A549 (cell line): Measurements from ENCODE around the gene PLCZ1. TPM values are rescaled to one million over a fixed set of nuclear protein-coding genes. Genes with fewer than 3 reads are reported as not detected.
A peak's percentile ranks its signal among the peaks of the same experiment; 100 is the strongest.

Source experiments
- ATAC-seq, 2 experiments: fragments of 200-7000 bp in 1 of 2; fragments of >200 bp in 1 of 2; cut with Nextera tagmentation in 1 of 2; cut with Tn5 transposase in 1 of 2; 3 replicates each; pipeline versions ENCODE4 v1.8.0 to v1.9.1; 2018 to 2020; ENCODE audit warnings: mild to moderate bottlenecking in 1 of 2, moderate library complexity in 1 of 2
- CTCF ChIA-PET: fragments of 300-600 bp; sonication (Branson Sonifier 250); formaldehyde crosslinking; extraction: SDS; loops from one replicate; lab custom pipeline; 2021; ENCODE audit warnings: antibody characterized with exemption, inconsistent platforms; lab: Yijun Ruan, JAX
- POLR2A ChIA-PET: fragments of 350-600 bp; formaldehyde crosslinking; extraction: SDS; loops from one replicate; lab custom pipeline; 2021; ENCODE audit warnings: antibody characterized with exemption, inconsistent platforms; lab: Yijun Ruan, JAX
- DNase-seq, 2 experiments: peaks; one replicate each; pipeline versions ENCODE4 v3.0.0 to v3.0.0-alpha.2; 2011 to 2016; ENCODE audit warnings: low read depth in 1 of 2, low spot score in 1 of 2
- FAIRE-seq: peaks from 2 replicates; lab custom pipeline; 2011; peaks lifted over from hg19 to GRCh38; lab: Jason Lieb, UNC
- H3K27ac ChIP-seq, 2 experiments: fragments of >200 bp; sonication (Bioruptor Twin); formaldehyde crosslinking; 3 replicates each; pipeline ENCODE4 v1.5.1; 2016 to 2017
- H3K4me1 ChIP-seq: fragments of >200 bp; sonication (Bioruptor Twin); formaldehyde crosslinking; 3 replicates; pipeline ENCODE4 v1.6.1; 2016
- H3K4me2 ChIP-seq: fragments of >200 bp; sonication (Bioruptor Twin); formaldehyde crosslinking; 3 replicates; pipeline ENCODE4 v1.6.1; 2016
- H3K4me3 ChIP-seq: fragments of >200 bp; sonication (Bioruptor Twin); formaldehyde crosslinking; 3 replicates; pipeline ENCODE4 v1.5.1; 2016
- H3K9me3 ChIP-seq: fragments of >200 bp; sonication (Bioruptor Twin); formaldehyde crosslinking; 3 replicates; pipeline ENCODE4 v1.6.1; 2016
- ESRRA ChIP-seq: fragments of 150-350 bp; IDR thresholded peaks from 2 replicates; pipeline ENCODE4 v1.6.1; 2014; ENCODE audit warnings: mild to moderate bottlenecking, low read length, borderline replicate concordance
- FOSL2 ChIP-seq, 2 experiments: fragments of 450-650 bp in 1 of 2; fragments of >200 bp in 1 of 2; sonication (Bioruptor Twin) in 1 of 2; formaldehyde crosslinking; IDR thresholded peaks; 2 replicates each; pipeline versions ENCODE4 v1.5.0 to v1.6.1; 2016 to 2020; ENCODE audit warnings: mild to moderate bottlenecking in 1 of 2, moderate library complexity in 1 of 2
- HDAC2 ChIP-seq: fragments of 200-600 bp; sonication (generic); IDR thresholded peaks from 2 replicates; pipeline ENCODE4 v1.6.1; 2016
- HES2 ChIP-seq: fragments of >200 bp; sonication (Bioruptor Twin); formaldehyde crosslinking; IDR thresholded peaks from 2 replicates; pipeline ENCODE4 v1.6.1; 2016
- HEYL ChIP-seq: fragments of 250-450 bp; sonication (Bioruptor Pico); IDR thresholded peaks from 2 replicates; pipeline ENCODE4 v1.8.0; 2021; ENCODE audit warnings: mild to moderate bottlenecking, moderate library complexity
- HMGXB4 ChIP-seq: fragments of 250-450 bp; sonication (Bioruptor Pico); IDR thresholded peaks from 2 replicates; pipeline ENCODE4 v1.5.0; 2021; ENCODE audit warnings: mild to moderate bottlenecking, moderate library complexity, borderline replicate concordance
- HOXA7 ChIP-seq: fragments of 250-450 bp; sonication (Bioruptor Pico); IDR thresholded peaks from 2 replicates; pipeline ENCODE4 v1.5.0; 2020; ENCODE audit warnings: mild to moderate bottlenecking, moderate library complexity
- KDM1A ChIP-seq: fragments of 200-600 bp; sonication (generic); IDR thresholded peaks from 2 replicates; pipeline ENCODE4 v1.6.1; 2016; ENCODE audit warnings: low read depth, mild to moderate bottlenecking
- KDM5A ChIP-seq: fragments of 200-600 bp; sonication (generic); IDR thresholded peaks from 2 replicates; pipeline ENCODE4 v1.6.1; 2016; ENCODE audit warnings: antibody characterized with exemption, mild to moderate bottlenecking
- NFE2L2 ChIP-seq: fragments of 150-350 bp; conservative IDR thresholded peaks from 2 replicates; pipeline ENCODE4 v1.6.1; 2014; ENCODE audit warnings: low read length
- RAD21 ChIP-seq, 2 experiments: fragments of >200 bp in 1 of 2; sonication (Bioruptor Twin) in 1 of 2; formaldehyde crosslinking in 1 of 2; IDR thresholded peaks in 1 of 2; conservative IDR thresholded peaks in 1 of 2; 2 replicates in 1 of 2; 3 replicates in 1 of 2; pipeline ENCODE4 v1.6.1; 2012 to 2018; ENCODE audit warnings: inconsistent platforms in 1 of 2
- RCOR1 ChIP-seq: fragments of 150-350 bp; IDR thresholded peaks from 2 replicates; pipeline ENCODE4 v1.6.1; 2014; ENCODE audit warnings: antibody characterized with exemption, low read length, low read depth
- REST ChIP-seq: fragments of 200-600 bp; sonication (generic); IDR thresholded peaks from 2 replicates; pipeline ENCODE4 v1.6.1; 2016; ENCODE audit warnings: antibody characterized with exemption, mild to moderate bottlenecking, moderate library complexity
- RFX5 ChIP-seq: fragments of 450-650 bp; IDR thresholded peaks from 2 replicates; pipeline ENCODE4 v1.7.1; 2014; ENCODE audit warnings: antibody characterized with exemption, mild to moderate bottlenecking, moderate library complexity
- TP53 ChIP-seq: fragments of 250-450 bp; sonication (Bioruptor Pico); IDR thresholded peaks from 2 replicates; pipeline ENCODE4 v1.5.0; 2021; ENCODE audit warnings: mild to moderate bottlenecking, moderate library complexity
- ZC3H11A ChIP-seq: fragments of 450-650 bp; IDR thresholded peaks from 2 replicates; pipeline ENCODE4 v1.6.1; 2014; ENCODE audit warnings: antibody characterized with exemption, mild to moderate bottlenecking
- ZNF302 ChIP-seq: fragments of 250-450 bp; sonication (Bioruptor Pico); IDR thresholded peaks from 2 replicates; pipeline ENCODE4 v1.9.0; 2021; ENCODE audit warnings: inconsistent platforms, mild to moderate bottlenecking, moderate library complexity
- WGBS: methylation state at CpG from one replicate; pipeline ENCODE4 v1.1.6; 2017; ENCODE audit errors: missing lambda C conversion rate; 5-methylcytosine and 5-hydroxymethylcytosine counted together
- polyA plus RNA-seq, 4 experiments: library from polyadenylated mRNA; depleted of rRNA in 3 of 4; stranded (reverse); fragments of >200 nt; fragmentation: RNase III in 1 of 4; extraction: RNeasy Plus Mini Kit Qiagen cat#74134 plus additional on column Dnase treatment in 1 of 4; gene quantifications; 2 replicates in 3 of 4; 3 replicates in 1 of 4; pipeline ENCODE4 v1.2.3, GENCODE V29; 2011 to 2017
- TF ChIP-seq, protein P1 (sequence below): fragments of >200 bp; sonication (Bioruptor Twin); formaldehyde crosslinking; IDR thresholded peaks from 3 replicates; pipeline ENCODE4 v1.5.1; 2016
- TF ChIP-seq, protein P2 (sequence below): fragments of 250-450 bp; sonication (Bioruptor Pico); IDR thresholded peaks from 2 replicates; pipeline ENCODE4 v1.5.0; 2020; ENCODE audit warnings: low read depth, mild to moderate bottlenecking, moderate library complexity
- TF ChIP-seq, protein P3 (sequence below): IDR thresholded peaks from 2 replicates; pipeline ENCODE4 v1.6.1; 2012; ENCODE audit warnings: low read depth, borderline replicate concordance

The PLCZ1 gene
- polyA plus RNA-seq, 2 of the 4 experiments (the other 2 are of a cell fraction) = not detected

- TF ChIP-seq RCOR1 (no peak), HDAC2 (no peak)
Measured at GRCh38 chr12:18754124-18754707, 16.4 kb upstream of the PLCZ1 start (continued).

GRCh38 chr12:18753481-18754123 lies 15.8 kb upstream of the PLCZ1 start:
- no peak overlapping the region for H3K27ac ChIP-seq
- ATAC-seq (no peak), FAIRE-seq (no peak), DNase-seq (no peak)
- no peak for TF ChIP-seq ESRRA
- CTCF ChIA-PET = no interaction called here
- WGBS = 39% methylated on average over 16 of the region's 16 CpGs
- no peak overlapping the region for H3K4me2 ChIP-seq
- H3K4me1 ChIP-seq = no peaks in the 10 kb centered on the region
- no peaks in the 10 kb centered on the region for H3K9me3 ChIP-seq
- no peak overlapping the region for H3K4me3 ChIP-seq
- POLR2A ChIA-PET = no interaction called here

DNA sequence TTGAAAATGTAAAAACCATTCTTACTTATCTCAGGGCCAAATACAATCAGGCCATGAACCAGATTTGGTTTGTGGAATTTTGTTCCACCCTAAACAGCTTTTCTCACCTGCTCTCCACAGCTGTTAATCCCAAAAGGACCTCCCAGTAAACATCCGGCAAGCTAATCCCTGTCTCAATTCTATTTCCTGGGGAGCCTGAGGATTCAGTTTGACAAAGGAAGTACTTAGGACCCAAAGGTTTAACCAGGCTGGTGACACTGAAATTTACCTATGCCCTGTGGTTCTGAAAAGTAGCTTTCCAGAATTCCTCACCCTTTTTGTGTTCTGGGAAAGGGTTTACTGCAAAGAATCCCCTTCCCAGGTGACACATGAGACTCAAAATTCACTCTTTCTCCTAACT lies 15.1 kb upstream of the PLCZ1 start:
- POLR2A ChIA-PET = no interaction called here
- FAIRE-seq (no peak), ATAC-seq (no peak), DNase-seq (no peak)
- Histone ChIP-seq H3K9me3 (no peaks in the 10 kb centered on the region), H3K4me1 (no peaks in the 10 kb centered on the region), H3K4me3 (no peak overlapping the region), H3K27ac (no peak overlapping the region), H3K4me2 (no peak overlapping the region)
- 90% methylated on average over 1 of the region's 1 CpG for WGBS
- CTCF ChIA-PET = no interaction called here
- no peak for TF ChIP-seq KDM5A
- TF ChIP-seq RFX5 = no peak

DNA sequence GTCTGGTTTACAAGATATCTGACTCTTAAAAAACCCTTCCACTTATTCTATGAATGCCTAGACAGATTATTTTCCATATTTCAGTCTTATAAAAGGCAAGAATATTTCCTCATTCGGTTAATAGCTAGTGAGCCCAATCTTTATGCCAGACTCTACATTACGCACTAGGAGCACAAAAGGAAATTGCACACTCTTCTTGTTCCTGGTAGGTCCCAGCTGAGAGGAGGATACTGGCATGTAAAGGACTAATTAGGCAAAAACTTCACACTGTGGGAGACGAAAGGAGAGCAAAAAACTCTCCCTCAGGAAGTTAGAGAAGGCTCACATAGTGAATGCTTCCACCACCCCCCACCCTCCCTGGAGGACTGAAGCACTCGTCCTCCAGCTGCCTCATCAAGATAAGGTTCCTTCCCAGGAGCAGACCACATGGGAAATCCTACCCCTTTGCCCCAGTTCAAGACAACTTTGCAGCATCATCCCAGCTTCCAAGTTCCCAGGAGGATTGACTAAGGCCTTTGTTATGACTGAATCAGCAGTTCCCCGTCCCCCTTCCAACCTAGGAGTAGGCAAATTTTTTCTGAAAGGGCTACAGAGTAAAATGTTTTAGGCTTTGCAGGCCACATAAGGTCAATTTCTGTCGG lies 14.6 kb upstream of the PLCZ1 start:
- H3K27ac ChIP-seq = no peak overlapping the region

More for the DNA sequence above, 14.6 kb upstream of the PLCZ1 start:
- ChIA-PET POLR2A (no interaction called here), CTCF (no interaction called here)
- ATAC-seq = peak in 1 of 2 experiments; percentile 31; a peak in 1 of 6 replicates
- no peaks in the 10 kb centered on the region for H3K4me1 ChIP-seq
- TF ChIP-seq, protein P1, sequence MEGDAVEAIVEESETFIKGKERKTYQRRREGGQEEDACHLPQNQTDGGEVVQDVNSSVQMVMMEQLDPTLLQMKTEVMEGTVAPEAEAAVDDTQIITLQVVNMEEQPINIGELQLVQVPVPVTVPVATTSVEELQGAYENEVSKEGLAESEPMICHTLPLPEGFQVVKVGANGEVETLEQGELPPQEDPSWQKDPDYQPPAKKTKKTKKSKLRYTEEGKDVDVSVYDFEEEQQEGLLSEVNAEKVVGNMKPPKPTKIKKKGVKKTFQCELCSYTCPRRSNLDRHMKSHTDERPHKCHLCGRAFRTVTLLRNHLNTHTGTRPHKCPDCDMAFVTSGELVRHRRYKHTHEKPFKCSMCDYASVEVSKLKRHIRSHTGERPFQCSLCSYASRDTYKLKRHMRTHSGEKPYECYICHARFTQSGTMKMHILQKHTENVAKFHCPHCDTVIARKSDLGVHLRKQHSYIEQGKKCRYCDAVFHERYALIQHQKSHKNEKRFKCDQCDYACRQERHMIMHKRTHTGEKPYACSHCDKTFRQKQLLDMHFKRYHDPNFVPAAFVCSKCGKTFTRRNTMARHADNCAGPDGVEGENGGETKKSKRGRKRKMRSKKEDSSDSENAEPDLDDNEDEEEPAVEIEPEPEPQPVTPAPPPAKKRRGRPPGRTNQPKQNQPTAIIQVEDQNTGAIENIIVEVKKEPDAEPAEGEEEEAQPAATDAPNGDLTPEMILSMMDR = no peak
- TF ChIP-seq, protein P2, sequence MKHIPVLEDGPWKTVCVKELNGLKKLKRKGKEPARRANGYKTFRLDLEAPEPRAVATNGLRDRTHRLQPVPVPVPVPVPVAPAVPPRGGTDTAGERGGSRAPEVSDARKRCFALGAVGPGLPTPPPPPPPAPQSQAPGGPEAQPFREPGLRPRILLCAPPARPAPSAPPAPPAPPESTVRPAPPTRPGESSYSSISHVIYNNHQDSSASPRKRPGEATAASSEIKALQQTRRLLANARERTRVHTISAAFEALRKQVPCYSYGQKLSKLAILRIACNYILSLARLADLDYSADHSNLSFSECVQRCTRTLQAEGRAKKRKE (CRISPR knock-in tag) = no peak
- TF ChIP-seq FOSL2 (IDR thresholded peaks at IDR 0.05) = no peak
- no peak for TF ChIP-seq FOSL2 (CRISPR knock-in tag; IDR thresholded peaks at IDR 0.05)
- no peak for TF ChIP-seq RAD21 (conservative IDR thresholded peaks at IDR 0.05 in 1 of 2, IDR thresholded peaks at IDR 0.05 in 1 of 2)
- no peak for TF ChIP-seq ESRRA
- TF ChIP-seq HES2 = no peak
- TF ChIP-seq HMGXB4 (CRISPR knock-in tag) = no peak
- TF ChIP-seq TP53 (CRISPR knock-in tag) = no peak
- no peak for TF ChIP-seq ZC3H11A
- TF ChIP-seq ZNF302 (CRISPR knock-in tag) = no peak
- no peak for TF ChIP-seq HOXA7 (CRISPR knock-in tag)
- TF ChIP-seq KDM1A = no peak
- TF ChIP-seq HEYL (CRISPR knock-in tag) = no peak
- no peak for TF ChIP-seq NFE2L2
- TF ChIP-seq, protein P3, sequence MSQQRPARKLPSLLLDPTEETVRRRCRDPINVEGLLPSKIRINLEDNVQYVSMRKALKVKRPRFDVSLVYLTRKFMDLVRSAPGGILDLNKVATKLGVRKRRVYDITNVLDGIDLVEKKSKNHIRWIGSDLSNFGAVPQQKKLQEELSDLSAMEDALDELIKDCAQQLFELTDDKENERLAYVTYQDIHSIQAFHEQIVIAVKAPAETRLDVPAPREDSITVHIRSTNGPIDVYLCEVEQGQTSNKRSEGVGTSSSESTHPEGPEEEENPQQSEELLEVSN = no peak
- TF ChIP-seq REST = no peak
- H3K4me3 ChIP-seq = no peak overlapping the region
- H3K4me2 ChIP-seq = no peak overlapping the region
- WGBS = 40% methylated on average over 6 of the region's 6 CpGs
- peak in 1 of 2 experiments; percentile 8 for DNase-seq
- no peaks in the 10 kb centered on the region for H3K9me3 ChIP-seq
- FAIRE-seq = no peak
